IPS-18a (cell line): Measurements from ENCODE around the gene VWA5B2.

Source experiments
- H3K27ac ChIP-seq: one replicate; pipeline ENCODE4 v1.5.1; 2013; ENCODE audit warnings: low read length
- H3K27me3 ChIP-seq: one replicate; pipeline ENCODE4 v1.6.1; 2013; ENCODE audit warnings: mild to moderate bottlenecking, low read length; ENCODE audit not compliant: control insufficient read depth, insufficient read depth
- H3K36me3 ChIP-seq: one replicate; pipeline ENCODE4 v1.6.1; 2013; ENCODE audit warnings: low read depth, low read length; ENCODE audit not compliant: control insufficient read depth
- H3K4me1 ChIP-seq: one replicate; pipeline ENCODE4 v1.6.1; 2013; ENCODE audit warnings: low read depth, low read length; ENCODE audit not compliant: control insufficient read depth
- H3K4me3 ChIP-seq: one replicate; pipeline ENCODE4 v1.5.1; 2013; ENCODE audit warnings: low read length
- H3K9ac ChIP-seq: one replicate; pipeline ENCODE4 v1.6.1; 2013; ENCODE audit warnings: mild to moderate bottlenecking, low read length, moderate library complexity
- H3K9me3 ChIP-seq: one replicate; pipeline ENCODE4 v1.6.1; 2013; ENCODE audit warnings: low read depth, low read length; ENCODE audit not compliant: control insufficient read depth

Gene VWA5B2

GRCh38 chr3:184228376-184229137 is 828 bp upstream of the VWA5B2 start:
- Histone ChIP-seq H3K27me3 (peaks cover 70% of the 10 kb centered on the region), H3K4me1 (no peaks in the 10 kb centered on the region), H3K9ac (no peak overlapping the region), H3K4me3 (peak overlapping the region; percentile 55), H3K27ac (no peak overlapping the region), H3K9me3 (no peaks in the 10 kb centered on the region), H3K36me3 (no peaks in the 10 kb centered on the region)

DNA sequence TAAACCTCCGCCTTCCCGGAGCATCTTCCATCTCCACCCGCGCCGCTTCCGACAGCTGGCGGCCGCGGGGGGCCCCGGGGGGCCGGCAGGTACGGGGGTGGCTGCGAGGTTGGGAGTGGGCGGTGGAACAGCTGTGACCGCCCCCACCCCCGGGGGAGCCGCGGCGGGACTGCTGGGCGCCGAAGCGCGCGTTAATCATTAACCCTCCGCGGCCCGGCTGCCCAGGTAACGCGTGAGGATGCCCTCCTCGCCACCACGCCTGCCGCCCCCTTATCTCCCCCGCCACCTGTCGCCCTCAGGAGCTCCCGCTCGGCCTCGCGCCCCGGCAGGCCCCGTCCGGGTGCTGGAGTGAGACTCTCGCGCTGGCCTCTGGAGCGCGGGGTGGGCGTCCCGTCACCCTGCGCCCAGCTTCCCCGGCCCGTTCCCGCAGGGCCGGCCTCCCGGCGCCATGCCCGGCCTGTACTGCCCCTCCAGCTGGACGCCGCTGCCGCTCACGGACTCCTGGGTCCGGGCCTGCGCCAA is 757 bp downstream of the VWA5B2 start:
- Histone ChIP-seq H3K4me1 (no peaks in the 10 kb centered on the region), H3K27ac (no peak overlapping the region), H3K27me3 (peaks cover 72% of the 10 kb centered on the region), H3K36me3 (no peaks in the 10 kb centered on the region), H3K4me3 (peak overlapping the region; percentile 55), H3K9me3 (no peaks in the 10 kb centered on the region), H3K9ac (no peak overlapping the region)

GRCh38 chr3:184230603-184231528 is 1.5 kb downstream of the VWA5B2 start:
- no peaks in the 10 kb centered on the region for H3K4me1 ChIP-seq
- H3K36me3 ChIP-seq: no peaks in the 10 kb centered on the region
- no peak overlapping the region for H3K9ac ChIP-seq
- no peak overlapping the region for H3K27ac ChIP-seq
- no peaks in the 10 kb centered on the region for H3K9me3 ChIP-seq
- H3K4me3 ChIP-seq: peak overlapping the region; percentile 55
- H3K27me3 ChIP-seq: peaks cover 72% of the 10 kb centered on the region

- H3K27ac ChIP-seq: no peak overlapping the region
Measured at GRCh38 chr3:184231671-184232070, 2.3 kb downstream of the VWA5B2 start.

GRCh38 chr3:184233127-184233843 is 3.9 kb downstream of the VWA5B2 start:
- Histone ChIP-seq H3K27me3 (peaks cover 55% of the 10 kb centered on the region), H3K4me1 (no peaks in the 10 kb centered on the region), H3K27ac (no peak overlapping the region), H3K9ac (no peak overlapping the region), H3K9me3 (no peaks in the 10 kb centered on the region), H3K36me3 (no peaks in the 10 kb centered on the region), H3K4me3 (no peak overlapping the region)

More at GRCh38 chr3:184231671-184232070, 2.3 kb downstream of the VWA5B2 start:
- Histone ChIP-seq H3K4me3 (no peak overlapping the region), H3K36me3 (no peaks in the 10 kb centered on the region), H3K27me3 (peaks cover 67% of the 10 kb centered on the region), H3K9me3 (no peaks in the 10 kb centered on the region), H3K9ac (no peak overlapping the region), H3K4me1 (no peaks in the 10 kb centered on the region)

- Histone ChIP-seq H3K9ac (no peak overlapping the region), H3K9me3 (no peaks in the 10 kb centered on the region), H3K27ac (no peak overlapping the region), H3K36me3 (no peaks in the 10 kb centered on the region), H3K27me3 (peaks cover 45% of the 10 kb centered on the region), H3K4me1 (no peaks in the 10 kb centered on the region), H3K4me3 (no peak overlapping the region)
Measured at GRCh38 chr3:184234224-184234623, 4.8 kb downstream of the VWA5B2 start.

DNA sequence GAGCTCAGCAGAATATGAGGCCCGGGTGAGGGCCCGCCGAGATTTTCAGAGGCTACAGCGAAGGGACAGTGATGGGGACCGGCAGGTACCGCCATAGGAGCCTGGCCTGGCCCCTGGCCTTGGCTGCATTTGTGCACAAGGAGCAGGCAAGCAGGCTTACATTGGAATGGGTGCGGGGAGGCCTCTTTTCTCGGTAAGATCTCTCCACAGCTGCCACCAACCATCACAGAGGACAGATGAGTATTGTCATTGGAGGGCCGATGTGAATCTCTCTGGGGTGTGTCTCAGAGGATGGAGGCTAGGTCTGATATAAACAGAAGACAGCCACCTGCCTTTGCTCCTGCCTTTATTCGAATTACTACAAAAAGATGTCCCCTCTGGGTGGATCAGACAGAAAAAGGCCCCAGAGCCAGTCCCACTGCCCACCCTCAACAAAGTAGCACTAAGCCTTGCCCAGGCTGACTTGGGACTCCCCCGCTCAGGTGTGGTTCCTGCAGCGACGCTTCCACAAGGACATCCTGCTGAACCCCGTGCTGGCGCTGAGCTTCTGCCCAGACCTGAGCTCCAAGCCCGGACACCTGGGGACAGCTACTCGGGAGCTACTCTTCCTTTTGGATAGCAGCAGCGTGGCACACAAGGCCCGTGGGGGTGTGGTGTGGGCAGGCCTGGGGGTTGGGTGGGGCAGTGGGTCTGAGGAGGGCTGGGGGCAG is 5.4 kb downstream of the VWA5B2 start:
- Histone ChIP-seq H3K4me3 (no peak overlapping the region), H3K9me3 (no peaks in the 10 kb centered on the region), H3K4me1 (no peaks in the 10 kb centered on the region), H3K36me3 (no peaks in the 10 kb centered on the region), H3K27me3 (peaks cover 39% of the 10 kb centered on the region), H3K9ac (no peak overlapping the region), H3K27ac (no peak overlapping the region)

DNA sequence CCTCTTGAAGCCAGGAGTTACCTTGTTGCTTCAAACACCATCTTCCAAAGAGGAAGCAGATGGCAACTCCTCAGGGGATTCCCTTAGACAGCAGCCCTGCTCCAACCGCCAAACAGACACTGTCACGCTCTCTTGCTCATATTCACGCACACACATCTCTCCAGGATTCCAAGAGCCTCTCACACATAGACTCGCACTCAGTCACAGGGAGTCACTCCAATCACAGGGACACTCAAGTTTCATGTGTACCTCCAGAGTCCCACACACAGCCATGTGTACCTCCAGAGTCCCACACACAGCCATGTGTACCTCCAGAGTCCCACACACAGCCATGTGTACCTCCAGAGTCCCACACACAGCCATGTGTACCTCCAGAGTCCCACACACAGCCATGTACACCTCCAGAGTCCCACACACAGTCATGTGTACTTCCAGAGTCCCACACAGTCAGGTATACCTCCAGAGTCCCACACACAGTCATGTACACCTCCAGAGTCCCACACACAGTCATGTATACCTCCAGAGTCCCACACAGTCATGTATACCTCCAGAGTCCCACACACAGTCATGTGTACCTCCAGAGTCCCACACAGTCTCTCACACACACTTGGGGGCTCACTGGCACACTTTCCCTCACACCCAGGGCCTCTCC is 6.1 kb downstream of the VWA5B2 start:
- Histone ChIP-seq H3K9ac (no peak overlapping the region), H3K4me1 (no peaks in the 10 kb centered on the region), H3K27me3 (peaks cover 33% of the 10 kb centered on the region), H3K9me3 (no peaks in the 10 kb centered on the region), H3K36me3 (no peaks in the 10 kb centered on the region), H3K4me3 (no peak overlapping the region), H3K27ac (no peak overlapping the region)

- Histone ChIP-seq H3K4me1 (no peaks in the 10 kb centered on the region), H3K9ac (no peak overlapping the region)
Measured at GRCh38 chr3:184236033-184236410, 6.6 kb downstream of the VWA5B2 start.

GRCh38 chr3:184236636-184237035 is 7.3 kb downstream of the VWA5B2 start:
- Histone ChIP-seq H3K9me3 (no peaks in the 10 kb centered on the region), H3K9ac (no peak overlapping the region), H3K27ac (no peak overlapping the region), H3K27me3 (peaks cover 21% of the 10 kb centered on the region), H3K4me1 (no peaks in the 10 kb centered on the region), H3K36me3 (no peaks in the 10 kb centered on the region), H3K4me3 (no peak overlapping the region)

More at GRCh38 chr3:184236033-184236410, 6.6 kb downstream of the VWA5B2 start:
- Histone ChIP-seq H3K36me3 (no peaks in the 10 kb centered on the region), H3K27me3 (peaks cover 27% of the 10 kb centered on the region), H3K27ac (no peak overlapping the region), H3K9me3 (no peaks in the 10 kb centered on the region), H3K4me3 (no peak overlapping the region)
